Suprapubic skin (tissue), 4 donors: Measurements from ENCODE around the gene INPP5E.

Experiments
- POLR2A ChIP-seq, 2 donors: fragments of 450-650 bp; IDR thresholded peaks; one replicate each; pipeline ENCODE4 v1.6.1; 2017; ENCODE audit warnings: antibody characterized with exemption in 2 of 2, mild to moderate bottlenecking in 2 of 2, moderate library complexity in 2 of 2
- POLR2AphosphoS5 ChIP-seq, 3 donors: sonication (generic); formaldehyde crosslinking; IDR thresholded peaks; one replicate each; pipeline ENCODE4 v1.6.1; 2017; ENCODE audit warnings: antibody characterized with exemption in 3 of 3
- TF ChIP-seq, protein P1 (sequence below), 2 donors: fragments of 200-600 bp in 1 of 2; fragments of 450-650 bp in 1 of 2; sonication (generic) in 1 of 2; IDR thresholded peaks; one replicate each; pipeline ENCODE4 v1.5.1; 2016 to 2019; ENCODE audit warnings: antibody characterized with exemption in 2 of 2, mild to moderate bottlenecking in 1 of 2, moderate library complexity in 1 of 2

DNA sequence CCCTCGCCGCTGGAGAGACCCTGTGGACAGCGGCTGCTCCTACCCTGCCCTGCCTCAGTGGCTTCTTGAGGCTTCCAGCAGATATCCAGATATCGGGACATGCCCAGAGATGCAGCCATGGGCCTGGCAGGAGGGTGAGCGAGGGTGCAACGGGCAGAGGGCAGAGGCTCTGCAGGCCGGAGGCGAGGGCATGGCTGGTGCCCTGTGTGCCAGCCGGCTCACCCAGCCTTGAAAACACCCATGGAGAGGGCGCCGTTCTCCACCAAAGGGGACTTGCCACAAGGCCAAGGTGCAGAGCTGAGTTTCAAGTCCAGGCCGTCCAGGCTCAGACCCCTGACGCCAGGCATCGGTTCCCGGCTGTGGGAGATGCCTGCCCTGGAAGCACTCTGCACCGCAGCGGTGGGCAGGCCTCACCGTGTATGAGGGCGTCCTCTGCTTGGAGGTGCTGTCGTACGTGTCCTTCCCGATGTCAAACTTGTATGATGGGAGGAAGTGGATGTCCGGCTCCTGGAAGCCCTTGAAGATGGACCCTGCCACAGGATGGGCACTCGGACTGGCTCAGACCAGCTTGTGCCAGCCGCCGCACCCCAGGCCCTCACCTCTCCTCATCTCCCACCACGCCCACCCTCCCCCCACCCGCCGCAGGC, 8.9 kb downstream of the INPP5E start:
- TF ChIP-seq, protein P1, sequence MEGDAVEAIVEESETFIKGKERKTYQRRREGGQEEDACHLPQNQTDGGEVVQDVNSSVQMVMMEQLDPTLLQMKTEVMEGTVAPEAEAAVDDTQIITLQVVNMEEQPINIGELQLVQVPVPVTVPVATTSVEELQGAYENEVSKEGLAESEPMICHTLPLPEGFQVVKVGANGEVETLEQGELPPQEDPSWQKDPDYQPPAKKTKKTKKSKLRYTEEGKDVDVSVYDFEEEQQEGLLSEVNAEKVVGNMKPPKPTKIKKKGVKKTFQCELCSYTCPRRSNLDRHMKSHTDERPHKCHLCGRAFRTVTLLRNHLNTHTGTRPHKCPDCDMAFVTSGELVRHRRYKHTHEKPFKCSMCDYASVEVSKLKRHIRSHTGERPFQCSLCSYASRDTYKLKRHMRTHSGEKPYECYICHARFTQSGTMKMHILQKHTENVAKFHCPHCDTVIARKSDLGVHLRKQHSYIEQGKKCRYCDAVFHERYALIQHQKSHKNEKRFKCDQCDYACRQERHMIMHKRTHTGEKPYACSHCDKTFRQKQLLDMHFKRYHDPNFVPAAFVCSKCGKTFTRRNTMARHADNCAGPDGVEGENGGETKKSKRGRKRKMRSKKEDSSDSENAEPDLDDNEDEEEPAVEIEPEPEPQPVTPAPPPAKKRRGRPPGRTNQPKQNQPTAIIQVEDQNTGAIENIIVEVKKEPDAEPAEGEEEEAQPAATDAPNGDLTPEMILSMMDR (IDR thresholded peaks at IDR 0.05): no peak
- TF ChIP-seq POLR2AphosphoS5 (IDR thresholded peaks at IDR 0.05) (no peak), POLR2A (IDR thresholded peaks at IDR 0.05) (no peak)
